RWPE2 (cell line): ENCODE measurements around the gene LPCAT2.

ENCODE experiments used
- ATAC-seq: fragments of 200-7000 bp; cut with Tn5 transposase; 3 replicates; pipeline ENCODE4 v1.9.1; 2021; ENCODE audit warnings: low read depth
- DNase-seq: peaks from one replicate; pipeline ENCODE4 v3.0.0-alpha.2; 2020; ENCODE audit warnings: low spot score
- H3K27ac ChIP-seq: fragments of 450-650 bp; 2 replicates; pipeline ENCODE4 v1.5.1; 2017; ENCODE audit warnings: mild to moderate bottlenecking; ENCODE audit not compliant: poor library complexity, severe bottlenecking
- H3K27me3 ChIP-seq: fragments of 250-450 bp; sonication (Bioruptor Pico); 2 replicates; pipeline ENCODE4 v1.5.1; 2021; ENCODE audit warnings: mild to moderate bottlenecking, moderate library complexity; ENCODE audit not compliant: insufficient read depth, poor library complexity, severe bottlenecking
- H3K36me3 ChIP-seq: fragments of 250-450 bp; sonication (Bioruptor Pico); 2 replicates; pipeline ENCODE4 v1.5.1; 2020; ENCODE audit warnings: low read depth, mild to moderate bottlenecking, moderate library complexity
- H3K4me1 ChIP-seq: fragments of 250-450 bp; sonication (Bioruptor Pico); 2 replicates; pipeline ENCODE4 v1.5.1; 2021; ENCODE audit warnings: mild to moderate bottlenecking, moderate library complexity; ENCODE audit not compliant: insufficient read depth, poor library complexity, severe bottlenecking
- H3K4me3 ChIP-seq: fragments of 250-450 bp; sonication (Bioruptor Pico); 2 replicates; pipeline ENCODE4 v1.5.1; 2021; ENCODE audit warnings: mild to moderate bottlenecking, moderate library complexity; ENCODE audit not compliant: severe bottlenecking
- H3K9me3 ChIP-seq: fragments of 250-450 bp; sonication (Bioruptor Pico); 2 replicates; pipeline ENCODE4 v1.5.1; 2021; ENCODE audit warnings: mild to moderate bottlenecking, moderate library complexity; ENCODE audit not compliant: severe bottlenecking
- CTCF ChIP-seq: fragments of 450-650 bp; IDR thresholded peaks from one replicate; pipeline ENCODE4 v1.5.1; 2017; ENCODE audit warnings: mild to moderate bottlenecking, moderate library complexity; ENCODE audit not compliant: poor library complexity, severe bottlenecking

LPCAT2 gene

GRCh38 chr16:55576384-55576783 is 67.5 kb downstream of the LPCAT2 start:
- Histone ChIP-seq H3K9me3 (no peaks in the 10 kb centered on the region), H3K27me3 (no peaks in the 10 kb centered on the region), H3K36me3 (peaks cover 23% of the 10 kb centered on the region), H3K4me1 (peaks cover 7% of the 10 kb centered on the region), H3K27ac (no peak overlapping the region), H3K4me3 (no peak overlapping the region)
- TF ChIP-seq CTCF, result no peak
- ATAC-seq, result no peak
- DNase-seq, result no peak

GRCh38 chr16:55577887-55578286 is 69.0 kb downstream of the LPCAT2 start:
- Histone ChIP-seq H3K4me3 (no peak overlapping the region), H3K27ac (no peak overlapping the region), H3K36me3 (peaks cover 33% of the 10 kb centered on the region), H3K27me3 (no peaks in the 10 kb centered on the region), H3K9me3 (no peaks in the 10 kb centered on the region), H3K4me1 (no peaks in the 10 kb centered on the region)
- DNase-seq (no peak), ATAC-seq (no peak)
- TF ChIP-seq CTCF, result no peak

- H3K4me3 ChIP-seq, result no peak overlapping the region
- no peak for DNase-seq
- no peaks in the 10 kb centered on the region for H3K4me1 ChIP-seq
- ATAC-seq, result no peak
- no peaks in the 10 kb centered on the region for H3K27me3 ChIP-seq
- no peak for TF ChIP-seq CTCF
- peaks cover 20% of the 10 kb centered on the region; the same call in 1 of the 2 replicates for H3K36me3 ChIP-seq
- no peaks in the 10 kb centered on the region for H3K9me3 ChIP-seq
- no peak overlapping the region for H3K27ac ChIP-seq
Observed at GRCh38 chr16:55585631-55586030, 76.8 kb downstream of the LPCAT2 start.

GRCh38 chr16:55588799-55589198 is 79.9 kb downstream of the LPCAT2 start:
- no peaks in the 10 kb centered on the region for H3K9me3 ChIP-seq
- no peak for DNase-seq

More at GRCh38 chr16:55588799-55589198, 79.9 kb downstream of the LPCAT2 start:
- no peak for TF ChIP-seq CTCF
- Histone ChIP-seq H3K27me3 (no peaks in the 10 kb centered on the region), H3K36me3 (no peaks in the 10 kb centered on the region), H3K4me1 (no peaks in the 10 kb centered on the region), H3K27ac (no peak overlapping the region), H3K4me3 (no peak overlapping the region)
- no peak for ATAC-seq
